Dendritic cell treated with granulocyte-macrophage colony-stimulating factor and Interleukin-4, amounts not matched to agents 40 ng/mL and 50 ng/mL, for 4 days (primary cell): ENCODE measurements around the gene ZBTB33.

Experiments used
- H3K27ac Mint-ChIP-seq: one replicate; pipeline ENCODE4 v1.8.0; 2022; ENCODE audit warnings: mild to moderate bottlenecking, mixed read lengths
- H3K27me3 Mint-ChIP-seq: one replicate; pipeline ENCODE4 v1.8.0; 2022; ENCODE audit warnings: mild to moderate bottlenecking, mixed read lengths
- H3K36me3 Mint-ChIP-seq: one replicate; pipeline ENCODE4 v1.8.0; 2022; ENCODE audit warnings: low read depth, mixed read lengths
- H3K4me1 Mint-ChIP-seq: one replicate; pipeline ENCODE4 v1.8.0; 2022; ENCODE audit warnings: low read depth, mixed read lengths
- H3K4me3 Mint-ChIP-seq: one replicate; pipeline ENCODE4 v1.8.0; 2022; ENCODE audit warnings: mild to moderate bottlenecking, moderate library complexity, mixed read lengths
- H3K9me3 Mint-ChIP-seq: one replicate; pipeline ENCODE4 v1.8.0; 2022; ENCODE audit warnings: mixed read lengths
- intact Hi-C: fragments of 100-400 bp; cut with micrococcal nuclease; formaldehyde crosslinking; loops from one replicate; pipeline ENCODE4 v1.15.0; 2022

ZBTB33 gene

GRCh38 chrX:120244395-120244734 lies 6.2 kb upstream of the ZBTB33 start:
- Mint-ChIP-seq H3K4me3 (peak overlapping the region; percentile 90), H3K9me3 (no peaks in the 10 kb centered on the region), H3K4me1 (peaks cover 10% of the 10 kb centered on the region), H3K27me3 (no peaks in the 10 kb centered on the region), H3K27ac (peak overlapping the region; percentile 86), H3K36me3 (peaks cover 10% of the 10 kb centered on the region)
- intact Hi-C loops, result no loop called here

DNA sequence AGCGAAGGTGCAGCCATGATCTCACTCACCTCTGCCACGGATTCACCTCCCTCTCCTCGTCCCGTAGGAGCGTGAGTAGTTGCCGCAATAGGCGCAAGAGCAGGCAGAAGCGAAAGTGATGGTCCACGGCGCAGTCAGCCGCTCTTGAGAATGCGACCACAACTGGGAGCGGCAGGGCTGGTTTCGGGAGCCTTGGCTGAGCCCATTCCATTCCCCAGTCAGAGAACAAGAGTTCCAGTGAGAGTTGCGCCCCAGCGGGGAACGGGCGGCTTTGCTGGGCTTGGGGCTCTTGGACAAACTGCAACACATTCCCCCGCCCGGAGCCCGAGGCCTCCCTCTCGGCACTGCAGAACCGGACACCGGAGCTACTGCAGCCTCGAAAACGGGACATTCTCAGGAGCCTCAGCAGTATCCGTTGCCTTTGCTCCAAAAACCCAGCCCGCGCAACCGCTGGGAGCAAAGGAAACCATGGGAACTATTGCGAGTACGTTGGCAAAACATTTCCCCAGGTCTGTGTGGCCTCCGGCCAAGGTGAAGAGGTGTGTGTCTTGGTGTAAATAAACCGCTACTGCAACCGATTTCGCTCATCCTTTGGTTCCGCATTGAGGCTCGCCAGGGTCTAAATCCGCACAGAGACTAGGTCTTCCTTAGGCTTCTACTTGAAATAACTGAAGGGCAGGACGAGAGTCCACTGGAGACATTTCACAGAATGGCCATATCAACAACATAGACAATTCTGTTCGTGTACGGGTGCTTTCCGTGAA lies 5.7 kb upstream of the ZBTB33 start:
- Mint-ChIP-seq H3K4me1 (peaks cover 10% of the 10 kb centered on the region), H3K9me3 (no peaks in the 10 kb centered on the region), H3K27ac (peak overlapping the region; percentile 86), H3K36me3 (peaks cover 10% of the 10 kb centered on the region), H3K4me3 (peak overlapping the region; percentile 90), H3K27me3 (no peaks in the 10 kb centered on the region)
- intact Hi-C loops, result no loop called here

DNA sequence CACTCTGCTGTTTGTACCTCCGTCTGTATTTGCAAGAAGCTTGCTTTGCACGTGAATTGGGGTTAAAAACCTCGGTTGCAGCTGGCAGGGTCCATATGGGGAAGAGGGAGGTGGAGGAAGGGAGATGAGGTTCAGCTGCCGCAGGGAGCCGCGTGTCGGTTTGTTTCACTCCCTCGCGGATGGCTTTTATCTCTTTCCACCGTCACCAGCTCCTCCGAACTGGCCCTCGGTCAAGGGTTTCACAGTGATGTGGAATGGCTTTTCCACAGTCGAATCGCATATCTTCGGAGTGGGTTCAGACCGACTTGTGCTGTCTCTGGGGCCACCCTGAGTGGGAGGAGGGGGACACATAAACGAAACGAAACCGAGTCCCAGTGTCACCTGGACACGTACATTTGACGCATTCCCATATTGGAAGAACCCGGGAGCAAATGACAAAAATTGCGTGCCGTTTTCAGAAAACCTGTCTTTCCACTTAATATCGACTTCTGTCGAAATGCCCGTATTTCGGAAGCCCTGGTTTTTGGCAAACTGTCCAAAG lies 929 bp downstream of the ZBTB33 start:
- Mint-ChIP-seq H3K27me3 (no peaks in the 10 kb centered on the region), H3K4me1 (peaks cover 12% of the 10 kb centered on the region), H3K9me3 (no peaks in the 10 kb centered on the region), H3K27ac (peak overlapping the region; percentile 99), H3K4me3 (peak overlapping the region; percentile 99), H3K36me3 (peaks cover 35% of the 10 kb centered on the region)
- intact Hi-C loops, result loop anchor here (2.0 to 10.0 kb wide), 3 partner anchors 51 to 217 kb away; partner anchors contain the start of gene LAMP2

GRCh38 chrX:120253784-120254183 lies 3.2 kb downstream of the ZBTB33 start:
- Mint-ChIP-seq H3K27me3 (no peaks in the 10 kb centered on the region), H3K27ac (no peak overlapping the region), H3K4me1 (peaks cover 12% of the 10 kb centered on the region), H3K9me3 (no peaks in the 10 kb centered on the region), H3K36me3 (peaks cover 35% of the 10 kb centered on the region), H3K4me3 (no peak overlapping the region)
- intact Hi-C loops, result loop anchor here (5.0 to 10.0 kb wide), 2 partner anchors 49 to 171 kb away; no protein-coding TSS in a partner anchor

- Mint-ChIP-seq H3K27me3 (no peaks in the 10 kb centered on the region), H3K36me3 (peaks cover under 1% of the 10 kb centered on the region), H3K27ac (no peak overlapping the region), H3K4me1 (peaks cover 50% of the 10 kb centered on the region), H3K9me3 (no peaks in the 10 kb centered on the region), H3K4me3 (no peak overlapping the region)
- intact Hi-C loops, result no loop called here
Observed at GRCh38 chrX:120260369-120260768, 9.8 kb downstream of the ZBTB33 start.

DNA sequence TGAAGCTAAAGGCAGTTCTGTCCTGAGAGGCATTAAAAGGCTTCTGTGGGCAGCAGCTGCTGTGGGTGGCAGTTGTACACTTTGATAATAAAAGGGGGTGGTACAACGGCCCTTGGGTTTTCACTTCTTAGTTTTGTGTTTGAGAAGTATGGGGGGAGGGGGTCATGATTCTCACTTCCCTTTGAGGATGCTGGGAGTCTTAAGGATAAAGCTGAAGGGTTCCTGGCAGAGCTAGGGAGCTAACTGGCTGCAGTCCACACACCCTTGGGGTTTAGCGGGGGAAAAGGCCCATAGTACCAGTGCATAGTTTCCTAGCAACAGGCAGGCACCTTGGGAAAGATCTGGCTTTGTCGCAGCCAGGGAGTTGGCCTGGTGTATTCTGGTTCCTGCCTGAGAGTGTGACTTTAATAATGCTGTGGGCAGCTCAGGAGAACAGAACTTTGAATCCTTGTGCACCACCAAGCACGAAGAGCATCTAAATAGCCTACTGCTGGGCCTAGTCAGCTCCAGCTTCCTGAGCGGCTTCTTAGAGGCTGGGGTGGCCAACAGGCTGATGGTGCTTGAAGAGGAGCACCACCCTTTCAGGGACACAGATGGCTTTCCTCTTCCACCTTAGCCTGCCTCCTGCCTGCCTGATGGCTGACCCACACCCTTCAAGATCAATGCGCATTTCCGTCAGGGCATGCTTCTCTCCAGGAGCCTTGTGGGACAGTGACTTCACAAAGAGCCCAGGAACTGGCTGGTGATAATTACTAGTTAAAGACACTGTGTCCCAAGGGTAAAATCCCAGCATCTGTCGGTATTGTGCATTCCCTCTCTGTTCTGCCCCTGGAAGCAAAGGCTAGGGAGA lies 12.5 kb downstream of the ZBTB33 start:
- Mint-ChIP-seq H3K27me3 (no peaks in the 10 kb centered on the region), H3K36me3 (no peaks in the 10 kb centered on the region), H3K9me3 (no peaks in the 10 kb centered on the region), H3K27ac (peak overlapping the region; percentile 80), H3K4me3 (peak overlapping the region; percentile 49), H3K4me1 (peaks cover 56% of the 10 kb centered on the region)
- intact Hi-C loops, result no loop called here

GRCh38 chrX:120264341-120264740 lies 13.7 kb downstream of the ZBTB33 start:
- Mint-ChIP-seq H3K36me3 (no peaks in the 10 kb centered on the region), H3K4me1 (peaks cover 58% of the 10 kb centered on the region), H3K27me3 (no peaks in the 10 kb centered on the region), H3K9me3 (no peaks in the 10 kb centered on the region), H3K4me3 (no peak overlapping the region), H3K27ac (peak overlapping the region; percentile 80)
- intact Hi-C loops, result no loop called here

DNA sequence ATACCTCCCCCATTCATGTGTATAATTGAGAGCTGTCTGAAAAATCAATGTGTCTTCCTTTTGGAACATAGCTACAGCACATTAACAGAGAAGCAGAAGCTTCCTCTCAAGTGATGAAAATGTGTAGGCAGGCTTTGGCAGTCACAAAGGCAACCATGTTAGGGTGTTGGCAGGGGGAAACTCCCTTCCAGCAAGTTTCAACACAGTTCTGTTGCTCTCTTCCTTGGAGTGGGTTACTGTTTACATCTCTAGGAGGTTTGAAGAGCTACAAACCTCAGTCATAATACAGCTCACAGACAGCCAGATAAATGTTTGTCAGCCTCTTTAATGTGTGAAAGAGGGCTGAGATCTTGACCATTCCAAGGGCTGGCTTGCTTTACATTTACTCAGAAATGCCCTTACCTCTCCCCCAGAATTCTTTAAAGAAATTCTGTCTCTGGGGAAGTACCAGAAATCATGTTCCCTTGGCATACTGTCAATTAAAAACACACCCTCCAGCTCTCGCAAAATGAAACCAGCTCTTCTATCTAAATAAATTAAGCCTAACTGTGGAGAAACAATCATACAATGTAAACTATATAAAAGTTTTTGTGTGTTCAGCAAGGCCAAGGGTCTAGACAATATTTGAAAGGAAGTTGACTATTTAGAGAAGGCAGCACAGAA lies 18.9 kb downstream of the ZBTB33 start:
- Mint-ChIP-seq H3K27ac (peak overlapping the region; percentile 94), H3K4me1 (peaks cover 21% of the 10 kb centered on the region), H3K36me3 (no peaks in the 10 kb centered on the region), H3K4me3 (peak overlapping the region; percentile 44), H3K27me3 (no peaks in the 10 kb centered on the region), H3K9me3 (no peaks in the 10 kb centered on the region)
- intact Hi-C loops, result no loop called here

DNA sequence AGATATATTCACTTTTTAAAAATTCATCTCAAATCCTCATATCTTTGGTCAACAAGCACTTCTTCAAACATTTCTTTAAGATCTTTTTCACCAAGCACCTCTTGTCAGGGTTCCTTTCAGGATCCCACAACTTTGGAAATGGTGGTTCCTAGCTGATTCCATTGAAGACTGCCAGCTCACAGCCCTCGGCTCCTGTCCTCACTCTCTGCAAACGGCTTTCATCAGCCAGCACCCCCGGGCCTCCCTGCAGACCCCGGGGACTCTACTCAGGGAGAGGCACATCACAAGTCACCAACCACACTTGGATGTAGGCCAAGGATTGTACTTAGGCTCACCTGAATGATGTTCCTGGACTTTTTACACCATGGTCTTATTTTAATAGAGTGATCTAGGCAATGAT lies 20.0 kb downstream of the ZBTB33 start:
- H3K4me1 Mint-ChIP-seq, result peaks cover 19% of the 10 kb centered on the region
- H3K9me3 Mint-ChIP-seq, result no peaks in the 10 kb centered on the region
- no peaks in the 10 kb centered on the region for H3K27me3 Mint-ChIP-seq
- no peaks in the 10 kb centered on the region for H3K36me3 Mint-ChIP-seq
- no peak overlapping the region for H3K4me3 Mint-ChIP-seq
- peak overlapping the region; percentile 94 for H3K27ac Mint-ChIP-seq
- intact Hi-C loops, result no loop called here

- Mint-ChIP-seq H3K9me3 (no peaks in the 10 kb centered on the region), H3K27ac (no peak overlapping the region), H3K4me3 (no peak overlapping the region), H3K36me3 (no peaks in the 10 kb centered on the region), H3K27me3 (no peaks in the 10 kb centered on the region), H3K4me1 (peaks cover 19% of the 10 kb centered on the region)
- intact Hi-C loops, result no loop called here
Observed at GRCh38 chrX:120271218-120271617, 20.6 kb downstream of the ZBTB33 start.

GRCh38 chrX:120274145-120274544 lies 23.5 kb downstream of the ZBTB33 start:
- Mint-ChIP-seq H3K27me3 (no peaks in the 10 kb centered on the region), H3K4me3 (no peak overlapping the region), H3K36me3 (no peaks in the 10 kb centered on the region), H3K27ac (no peak overlapping the region), H3K4me1 (peaks cover 13% of the 10 kb centered on the region), H3K9me3 (no peaks in the 10 kb centered on the region)
- intact Hi-C loops, result no loop called here

GRCh38 chrX:120274958-120275357 lies 24.3 kb downstream of the ZBTB33 start:
- Mint-ChIP-seq H3K27me3 (no peaks in the 10 kb centered on the region), H3K27ac (no peak overlapping the region), H3K9me3 (no peaks in the 10 kb centered on the region), H3K36me3 (no peaks in the 10 kb centered on the region), H3K4me3 (no peak overlapping the region), H3K4me1 (peaks cover 9% of the 10 kb centered on the region)
- intact Hi-C loops, result no loop called here

- intact Hi-C loops, result no loop called here
- Mint-ChIP-seq H3K4me3 (no peak overlapping the region), H3K9me3 (no peaks in the 10 kb centered on the region), H3K27ac (no peak overlapping the region), H3K27me3 (no peaks in the 10 kb centered on the region), H3K36me3 (no peaks in the 10 kb centered on the region), H3K4me1 (peaks cover 14% of the 10 kb centered on the region)
Observed at GRCh38 chrX:120281021-120281624, 30.5 kb downstream of the ZBTB33 start.
